ENCODE measurements around the gene C16orf96. TPM values are rescaled to one million over a fixed set of nuclear protein-coding genes. Genes with fewer than 3 reads are reported as not detected.
"Not testable (repeated sequence)": the region's sequence is repeated elsewhere in the genome, so short reads cannot be mapped to it uniquely, and the experiment has no call there.

The C16orf96 gene
- polyA plus RNA-seq, 4 donors, result 0.03 to 0.07 TPM; not detected in 2

DNA sequence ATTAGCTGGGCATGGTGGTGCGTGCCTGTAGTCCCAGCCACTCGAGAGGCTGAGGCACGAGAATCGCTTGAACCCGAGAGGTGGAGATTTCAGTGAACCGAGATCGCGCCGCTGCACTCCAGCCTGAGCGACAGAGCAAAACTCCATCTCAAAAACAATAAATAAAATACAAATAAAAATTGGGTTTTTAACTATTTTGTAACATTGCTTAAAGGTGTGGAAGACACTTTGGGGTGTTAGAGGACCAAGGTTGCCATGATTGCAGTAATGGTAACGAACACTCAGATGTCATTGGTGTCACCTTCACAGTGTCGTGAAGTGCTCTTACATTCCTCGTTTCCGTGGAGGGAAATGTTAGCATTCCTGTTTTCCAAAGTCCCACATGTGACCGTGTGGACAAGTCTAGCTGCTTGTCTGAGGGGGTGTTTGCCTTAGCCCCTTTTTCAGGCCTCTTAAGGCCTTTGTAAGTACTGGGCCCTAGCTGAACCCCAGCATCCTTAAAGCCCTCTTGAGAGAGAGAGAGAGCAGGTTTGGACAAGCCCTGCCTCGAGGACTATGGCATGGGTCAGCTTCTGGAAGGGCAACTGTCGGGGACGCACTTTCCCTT, 8.6 kb downstream of the C16orf96 start:
- DNase-seq (no peak), FAIRE-seq (no peak)
- Histone ChIP-seq H3K4me3 (ENCODE audit: low read depth in 1 of 3, low read length in 3 of 3) (no peak overlapping the region), H3K27ac (ENCODE audit: low read depth in 1 of 3, low read length in 2 of 3) (no peak overlapping the region), H3K36me3 (ENCODE audit: control insufficient read depth in 3 of 3, insufficient read depth in 2 of 3, low read depth in 1 of 3, low read length in 3 of 3) (no peaks in the 10 kb centered on the region), H3K9me3 (ENCODE audit: control insufficient read depth in 2 of 2, insufficient read depth in 1 of 2, low read depth in 1 of 2, low read length in 1 of 2) (no peaks in the 10 kb centered on the region), H3K27me3 (ENCODE audit: control insufficient read depth in 3 of 3, insufficient read depth in 3 of 3, low read length in 3 of 3) (no peaks in the 10 kb centered on the region), H3K4me1 (ENCODE audit: control insufficient read depth in 3 of 3, insufficient read depth in 2 of 3, low read depth in 1 of 3, low read length in 2 of 3) (peaks cover 0 to under 1% (median 0%) of the 10 kb centered on the region in 3 donors)
- 88 to 92% (median 89%) methylated on average over 18 of the region's 18 CpGs for WGBS, 3 donors

DNA sequence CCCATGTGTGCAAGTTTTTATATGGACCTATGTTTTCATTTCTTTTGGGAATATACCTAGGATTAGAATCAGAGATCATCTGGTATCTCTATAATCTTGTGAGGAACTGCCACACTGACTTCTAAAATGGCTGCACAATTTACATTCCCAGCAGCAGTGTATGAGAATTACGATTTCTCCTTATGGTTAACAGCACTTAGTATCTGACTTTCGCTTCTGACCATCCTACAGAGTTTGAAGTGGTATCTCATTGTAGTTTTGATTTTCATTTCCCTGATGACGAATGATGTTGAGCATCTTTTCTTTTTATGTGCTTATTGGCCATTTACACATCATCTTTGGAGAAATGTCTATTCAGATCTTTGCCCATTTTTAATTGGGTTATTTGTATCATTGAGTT, 10.0 kb downstream of the C16orf96 start:
- FAIRE-seq (no peak), DNase-seq (no peak)
- H3K4me1 ChIP-seq (ENCODE audit: control insufficient read depth in 3 of 3, insufficient read depth in 2 of 3, low read depth in 1 of 3, low read length in 2 of 3), result peaks cover 0 to 5% (median 0%) of the 10 kb centered on the region in 3 donors
- 56 to 67% (median 61%) methylated on average over 3 of the region's 3 CpGs for WGBS, 3 donors
- no peaks in the 10 kb centered on the region for H3K27me3 ChIP-seq (ENCODE audit: control insufficient read depth in 3 of 3, insufficient read depth in 3 of 3, low read length in 3 of 3)
- no peaks in the 10 kb centered on the region for H3K9me3 ChIP-seq (ENCODE audit: control insufficient read depth in 2 of 2, insufficient read depth in 1 of 2, low read depth in 1 of 2, low read length in 1 of 2)
- no peak overlapping the region for H3K27ac ChIP-seq (ENCODE audit: low read depth in 1 of 3, low read length in 2 of 3)
- no peaks in the 10 kb centered on the region for H3K36me3 ChIP-seq (ENCODE audit: control insufficient read depth in 3 of 3, insufficient read depth in 2 of 3, low read depth in 1 of 3, low read length in 3 of 3)
- H3K4me3 ChIP-seq (ENCODE audit: low read depth in 1 of 3, low read length in 3 of 3), result no peak overlapping the region

DNA sequence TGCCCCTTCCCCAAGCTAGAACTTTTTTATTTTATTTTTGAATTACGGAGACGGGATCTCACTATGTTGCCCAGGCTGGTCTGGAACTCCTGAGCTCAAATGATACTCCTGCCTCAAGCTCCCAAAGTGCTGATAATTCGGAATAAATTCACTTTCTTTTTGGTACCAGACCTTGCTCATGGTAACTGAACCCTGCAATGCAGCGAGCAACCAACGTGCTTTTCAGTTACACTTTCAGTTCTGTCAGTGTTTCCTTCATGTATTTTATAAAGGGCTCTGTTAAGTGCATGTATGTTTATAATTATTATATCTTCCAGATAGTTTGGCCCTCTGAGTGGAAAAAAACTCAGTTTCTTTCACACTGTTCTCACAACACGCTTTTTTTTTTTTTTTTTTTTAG, 13.9 kb downstream of the C16orf96 start:
- Histone ChIP-seq H3K9me3 (ENCODE audit: control insufficient read depth in 2 of 2, insufficient read depth in 1 of 2, low read depth in 1 of 2, low read length in 1 of 2) (no peaks in the 10 kb centered on the region), H3K4me1 (ENCODE audit: control insufficient read depth in 3 of 3, insufficient read depth in 2 of 3, low read depth in 1 of 3, low read length in 2 of 3) (peaks cover 0 to 5% (median 0%) of the 10 kb centered on the region in 3 donors), H3K27me3 (ENCODE audit: control insufficient read depth in 3 of 3, insufficient read depth in 3 of 3, low read length in 3 of 3) (no peaks in the 10 kb centered on the region), H3K4me3 (ENCODE audit: low read depth in 1 of 3, low read length in 3 of 3) (no peak overlapping the region), H3K36me3 (ENCODE audit: control insufficient read depth in 3 of 3, insufficient read depth in 2 of 3, low read depth in 1 of 3, low read length in 3 of 3) (no peaks in the 10 kb centered on the region), H3K27ac (ENCODE audit: low read depth in 1 of 3, low read length in 2 of 3) (peak overlapping the region in 1 of 3 donors; percentile 38)
- peak in 1 of 2 donors; percentile 23 for DNase-seq
- WGBS, 3 donors, result 49 to 64% (median 53%) methylated on average over 6 of the region's 6 CpGs
- no peak for FAIRE-seq

DNA sequence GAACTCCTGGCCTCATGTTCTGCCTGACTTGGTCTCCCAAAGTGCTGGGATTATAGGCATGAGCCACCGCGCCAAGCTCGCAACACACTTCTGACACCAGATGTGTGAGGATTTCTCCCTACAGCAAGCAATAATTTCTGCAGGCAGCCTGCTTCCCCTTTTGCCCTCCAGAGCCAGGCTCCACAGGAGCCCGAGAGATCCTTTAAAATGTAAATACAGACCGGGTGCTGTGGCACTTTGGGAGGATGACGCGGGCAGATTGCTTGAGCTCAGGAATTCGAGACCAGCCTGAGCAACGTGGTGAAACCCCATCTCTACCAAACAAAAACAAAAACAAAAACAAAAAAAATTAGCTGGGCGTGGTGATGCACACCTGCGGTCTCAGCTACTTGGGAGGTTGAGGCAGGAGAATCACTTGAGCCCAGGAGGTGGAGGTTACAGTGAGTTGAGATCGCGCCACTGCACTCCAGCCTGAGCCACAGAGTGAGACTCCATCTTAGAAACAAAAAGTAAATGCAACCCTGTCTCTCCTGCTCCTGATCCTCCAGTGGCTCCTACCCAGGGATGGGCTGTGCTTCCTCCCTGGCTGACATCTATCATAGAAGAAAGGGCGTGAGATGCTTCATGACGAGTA, 14.7 kb downstream of the C16orf96 start:
- Histone ChIP-seq H3K4me3 (ENCODE audit: low read depth in 1 of 3, low read length in 3 of 3) (no peak overlapping the region), H3K4me1 (ENCODE audit: control insufficient read depth in 3 of 3, insufficient read depth in 2 of 3, low read depth in 1 of 3, low read length in 2 of 3) (peaks cover 0 to 5% (median 0%) of the 10 kb centered on the region in 3 donors), H3K9me3 (ENCODE audit: control insufficient read depth in 2 of 2, insufficient read depth in 1 of 2, low read depth in 1 of 2, low read length in 1 of 2) (no peaks in the 10 kb centered on the region), H3K36me3 (ENCODE audit: control insufficient read depth in 3 of 3, insufficient read depth in 2 of 3, low read depth in 1 of 3, low read length in 3 of 3) (no peaks in the 10 kb centered on the region), H3K27me3 (ENCODE audit: control insufficient read depth in 3 of 3, insufficient read depth in 3 of 3, low read length in 3 of 3) (no peaks in the 10 kb centered on the region), H3K27ac (ENCODE audit: low read depth in 1 of 3, low read length in 2 of 3) (no peak overlapping the region)
- WGBS, 3 donors, result 81 to 89% (median 89%) methylated on average over 15 of the region's 15 CpGs
- FAIRE-seq (no peak), DNase-seq (no peak)

DNA sequence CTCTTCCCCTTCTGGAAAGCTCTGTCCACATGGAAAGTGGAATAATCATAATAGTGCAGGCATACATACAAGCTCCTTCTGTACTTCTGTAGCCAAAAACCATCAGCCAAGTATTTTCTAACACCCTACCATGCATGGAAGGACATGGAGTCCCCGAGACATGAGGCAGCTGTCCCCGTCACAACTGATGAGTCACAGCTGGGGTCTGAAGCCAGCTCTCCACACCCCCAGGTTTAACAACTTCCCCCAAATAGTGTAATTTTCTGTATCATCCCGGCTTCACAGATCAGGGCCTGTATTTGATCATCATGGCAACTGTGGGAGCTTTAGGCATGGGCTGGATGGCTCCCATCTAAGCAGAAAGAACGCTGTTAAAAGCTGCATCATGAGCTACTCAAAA, 16.6 kb downstream of the C16orf96 start:
- peaks cover 0 to 5% (median 0%) of the 10 kb centered on the region in 3 donors for H3K4me1 ChIP-seq (ENCODE audit: control insufficient read depth in 3 of 3, insufficient read depth in 2 of 3, low read depth in 1 of 3, low read length in 2 of 3)
- H3K36me3 ChIP-seq (ENCODE audit: control insufficient read depth in 3 of 3, insufficient read depth in 2 of 3, low read depth in 1 of 3, low read length in 3 of 3), result no peaks in the 10 kb centered on the region
- no peaks in the 10 kb centered on the region for H3K9me3 ChIP-seq (ENCODE audit: control insufficient read depth in 2 of 2, insufficient read depth in 1 of 2, low read depth in 1 of 2, low read length in 1 of 2)
- FAIRE-seq, result no peak
- 55 to 71% (median 58%) methylated on average over 4 of the region's 4 CpGs for WGBS, 3 donors
- H3K4me3 ChIP-seq (ENCODE audit: low read depth in 1 of 3, low read length in 3 of 3), result no peak overlapping the region
- H3K27me3 ChIP-seq (ENCODE audit: control insufficient read depth in 3 of 3, insufficient read depth in 3 of 3, low read length in 3 of 3), result no peaks in the 10 kb centered on the region
- no peak overlapping the region for H3K27ac ChIP-seq (ENCODE audit: low read depth in 1 of 3, low read length in 2 of 3)
- DNase-seq, result no peak

DNA sequence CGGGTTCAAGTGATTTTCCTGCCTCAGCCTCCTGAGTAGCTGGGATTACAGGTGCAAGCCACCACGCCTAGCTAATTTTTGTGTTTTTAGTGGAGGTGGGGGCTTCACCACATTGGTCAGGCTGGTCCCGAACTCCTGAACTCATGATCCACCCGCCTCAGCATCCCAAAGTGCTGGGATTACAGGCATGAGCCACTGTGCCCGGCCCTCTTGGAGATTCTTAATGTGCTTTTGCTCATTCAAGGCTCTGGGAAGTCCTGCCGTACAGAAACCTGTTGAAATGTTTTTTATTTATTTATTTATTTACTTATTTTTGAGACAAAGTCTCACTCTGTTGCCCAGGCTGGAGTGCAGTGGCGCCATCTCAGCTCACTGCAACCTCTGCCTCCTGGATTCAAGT, 17.8 kb downstream of the C16orf96 start:
- DNase-seq; FAIRE-seq; H3K36me3 ChIP-seq (ENCODE audit: control insufficient read depth in 3 of 3, insufficient read depth in 2 of 3, low read depth in 1 of 3, low read length in 3 of 3); H3K4me3 ChIP-seq (ENCODE audit: low read depth in 1 of 3, low read length in 3 of 3); H3K27ac ChIP-seq (ENCODE audit: low read depth in 1 of 3, low read length in 2 of 3); H3K27me3 ChIP-seq (ENCODE audit: control insufficient read depth in 3 of 3, insufficient read depth in 3 of 3, low read length in 3 of 3); H3K4me1 ChIP-seq (ENCODE audit: control insufficient read depth in 3 of 3, insufficient read depth in 2 of 3, low read depth in 1 of 3, low read length in 2 of 3); H3K9me3 ChIP-seq (ENCODE audit: control insufficient read depth in 2 of 2, insufficient read depth in 1 of 2, low read depth in 1 of 2, low read length in 1 of 2): not testable (repeated sequence)
- 78 to 82% (median 82%) methylated on average over 7 of the region's 7 CpGs for WGBS, 3 donors

DNA sequence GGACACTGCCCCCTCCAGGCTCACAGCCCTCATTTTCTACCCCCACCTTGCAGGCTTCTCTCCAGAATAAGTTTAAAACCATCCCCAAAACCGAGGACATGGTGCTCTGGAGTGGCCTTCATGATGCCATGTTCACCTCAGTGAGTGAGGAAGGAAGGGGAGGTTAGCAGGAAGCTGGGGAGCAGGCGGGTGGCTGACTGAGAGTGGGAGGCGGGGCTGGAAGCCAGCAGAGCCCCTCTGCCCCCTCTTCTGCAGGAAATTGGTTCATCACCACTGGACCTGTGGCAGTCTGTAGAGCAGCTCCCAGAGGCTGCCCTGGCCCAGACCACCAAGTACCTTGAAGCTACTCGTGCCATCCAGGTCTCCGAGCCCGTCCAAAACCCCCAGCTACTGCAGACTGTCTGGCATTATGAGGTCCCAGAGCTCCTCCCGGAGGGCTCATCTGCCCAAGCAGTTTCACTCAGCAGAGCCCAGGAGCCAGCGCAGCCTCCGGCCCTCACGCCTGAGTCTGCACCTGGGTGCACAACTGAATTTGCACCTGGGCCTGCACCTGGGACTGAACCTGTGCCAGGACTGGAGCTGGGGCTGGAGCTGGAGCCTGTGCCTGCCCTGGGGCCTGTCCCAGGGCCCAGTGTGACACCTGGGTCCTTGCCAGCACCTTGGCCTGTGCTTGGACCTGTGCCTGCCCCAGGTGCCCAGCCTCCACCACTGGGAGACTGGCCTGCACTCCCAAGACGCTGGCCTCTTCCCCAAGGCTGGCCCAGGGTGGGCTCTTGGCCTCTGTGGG, 19.0 kb downstream of the C16orf96 start:
- Histone ChIP-seq H3K4me3 (ENCODE audit: low read depth in 1 of 3, low read length in 3 of 3) (no peak overlapping the region), H3K9me3 (ENCODE audit: control insufficient read depth in 2 of 2, insufficient read depth in 1 of 2, low read depth in 1 of 2, low read length in 1 of 2) (no peaks in the 10 kb centered on the region), H3K27me3 (ENCODE audit: control insufficient read depth in 3 of 3, insufficient read depth in 3 of 3, low read length in 3 of 3) (no peaks in the 10 kb centered on the region), H3K27ac (ENCODE audit: low read depth in 1 of 3, low read length in 2 of 3) (no peak overlapping the region), H3K4me1 (ENCODE audit: control insufficient read depth in 3 of 3, insufficient read depth in 2 of 3, low read depth in 1 of 3, low read length in 2 of 3) (peaks cover 0 to under 1% (median 0%) of the 10 kb centered on the region in 3 donors), H3K36me3 (ENCODE audit: control insufficient read depth in 3 of 3, insufficient read depth in 2 of 3, low read depth in 1 of 3, low read length in 3 of 3) (no peaks in the 10 kb centered on the region)
- no peak for DNase-seq
- 62 to 69% (median 69%) methylated on average over 11 of the region's 11 CpGs for WGBS, 3 donors
- FAIRE-seq, result no peak

DNA sequence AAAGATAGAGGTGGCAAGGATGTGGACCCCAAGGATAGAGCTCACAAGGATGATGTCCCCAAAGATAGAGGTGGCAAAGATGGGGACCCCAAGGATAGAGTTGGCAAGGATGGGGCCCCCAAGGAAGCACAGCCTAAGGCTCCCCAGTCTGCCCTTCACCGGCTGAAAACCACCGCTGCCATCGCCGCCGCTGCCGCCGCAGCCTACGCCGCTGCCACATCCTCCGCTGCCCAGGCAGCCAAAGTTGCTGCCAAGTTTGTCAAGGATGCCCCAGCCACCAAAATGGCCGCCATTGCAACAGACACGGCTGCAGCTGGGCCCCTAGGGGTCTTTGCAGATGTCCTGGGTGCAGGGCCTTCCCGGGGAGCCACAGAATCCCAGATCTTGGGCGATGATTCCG, 19.9 kb downstream of the C16orf96 start:
- FAIRE-seq, result no peak
- H3K4me3 ChIP-seq (ENCODE audit: low read depth in 1 of 3, low read length in 3 of 3), result no peak overlapping the region

More for the DNA sequence above, 19.9 kb downstream of the C16orf96 start:
- no peak for DNase-seq
- no peaks in the 10 kb centered on the region for H3K36me3 ChIP-seq (ENCODE audit: control insufficient read depth in 3 of 3, insufficient read depth in 2 of 3, low read depth in 1 of 3, low read length in 3 of 3)
- no peaks in the 10 kb centered on the region for H3K27me3 ChIP-seq (ENCODE audit: control insufficient read depth in 3 of 3, insufficient read depth in 3 of 3, low read length in 3 of 3)
- H3K4me1 ChIP-seq (ENCODE audit: control insufficient read depth in 3 of 3, insufficient read depth in 2 of 3, low read depth in 1 of 3, low read length in 2 of 3), result no peaks in the 10 kb centered on the region
- WGBS, 3 donors, result 96 to 98% (median 97%) methylated on average over 15 of the region's 15 CpGs
- no peak overlapping the region for H3K27ac ChIP-seq (ENCODE audit: low read depth in 1 of 3, low read length in 2 of 3)
- H3K9me3 ChIP-seq (ENCODE audit: control insufficient read depth in 2 of 2, insufficient read depth in 1 of 2, low read depth in 1 of 2, low read length in 1 of 2), result no peaks in the 10 kb centered on the region

Data from small intestine (tissue), 7 donors.